ENCODE measurements around the gene VAV3. TPM values are rescaled to one million over a fixed set of nuclear protein-coding genes. Genes with fewer than 3 reads are reported as not detected.

Gene VAV3
- total RNA-seq, 1 donor from 2014 or later, result 2.6 TPM

GRCh38 chr1:107574044-107574443 lies 390.9 kb downstream of the VAV3 start:
- no peak overlapping the region for H3K4me3 Mint-ChIP-seq (ENCODE audit: unreplicated experiment)
- no peaks in the 10 kb centered on the region for H4K20me1 ChIP-seq (ENCODE audit: insufficient read depth, low read length)
- no peak for TF ChIP-seq EZH2 (IDR thresholded peaks at IDR 0.05; ENCODE audit: insufficient read depth, low read length)
- no peak for TF ChIP-seq CTCF (IDR thresholded peaks at IDR 0.05; ENCODE audit: insufficient read depth, low read depth, low read length)
- no peaks in the 10 kb centered on the region for H3K36me3 ChIP-seq (ENCODE audit: insufficient read depth, low read length)
- no peak overlapping the region for H3K27ac ChIP-seq (ENCODE audit: low read depth, low read length)
- no peaks in the 10 kb centered on the region for H3K27me3 Mint-ChIP-seq (ENCODE audit: low read depth, unreplicated experiment)
- H3K79me2 ChIP-seq (ENCODE audit: insufficient read depth, low read length), result no peaks in the 10 kb centered on the region
- no peaks in the 10 kb centered on the region for H3K36me3 Mint-ChIP-seq (ENCODE audit: low read depth, unreplicated experiment)
- DNase-seq (ENCODE audit: low read depth), result no peak
- no peak for FAIRE-seq
- no peak overlapping the region for H3K9ac ChIP-seq (ENCODE audit: low read length)
- H3K4me2 ChIP-seq (ENCODE audit: low read length), result no peak overlapping the region
- no peak overlapping the region for H2AFZ ChIP-seq (ENCODE audit: low read depth, low read length)
- peaks cover 3% of the 10 kb centered on the region for H3K4me1 ChIP-seq (ENCODE audit: insufficient read depth, low read length)
- H3K27ac Mint-ChIP-seq (ENCODE audit: unreplicated experiment), result no peak overlapping the region
- no peaks in the 10 kb centered on the region for H3K27me3 ChIP-seq (ENCODE audit: insufficient read depth, low read length)
- H3K4me1 Mint-ChIP-seq (ENCODE audit: low read depth, unreplicated experiment), result peaks cover 13% of the 10 kb centered on the region
- no peak overlapping the region for H3K4me3 ChIP-seq (ENCODE audit: insufficient read depth, low read depth, low read length)
- H3K9me3 Mint-ChIP-seq (ENCODE audit: unreplicated experiment), result no peaks in the 10 kb centered on the region
- no peaks in the 10 kb centered on the region for H3K9me3 ChIP-seq (ENCODE audit: insufficient read depth, low read depth, low read length)

GRCh38 chr1:107572674-107573211 lies 392.2 kb downstream of the VAV3 start:
- no peaks in the 10 kb centered on the region for H3K36me3 ChIP-seq (ENCODE audit: insufficient read depth, low read length)
- H3K27ac ChIP-seq (ENCODE audit: low read depth, low read length), result no peak overlapping the region
- H3K79me2 ChIP-seq (ENCODE audit: insufficient read depth, low read length), result no peaks in the 10 kb centered on the region
- H3K4me3 ChIP-seq (ENCODE audit: insufficient read depth, low read depth, low read length), result peak overlapping the region; percentile 3
- H3K36me3 Mint-ChIP-seq (ENCODE audit: low read depth, unreplicated experiment), result no peaks in the 10 kb centered on the region
- no peaks in the 10 kb centered on the region for H3K9me3 ChIP-seq (ENCODE audit: insufficient read depth, low read depth, low read length)
- H3K4me3 Mint-ChIP-seq (ENCODE audit: unreplicated experiment), result no peak overlapping the region
- TF ChIP-seq EZH2 (IDR thresholded peaks at IDR 0.05; ENCODE audit: insufficient read depth, low read length), result no peak
- H3K9ac ChIP-seq (ENCODE audit: low read length), result no peak overlapping the region
- no peak overlapping the region for H2AFZ ChIP-seq (ENCODE audit: low read depth, low read length)
- H3K27me3 ChIP-seq (ENCODE audit: insufficient read depth, low read length), result no peaks in the 10 kb centered on the region
- peaks cover 3% of the 10 kb centered on the region for H3K4me1 ChIP-seq (ENCODE audit: insufficient read depth, low read length)
- peaks cover 2% of the 10 kb centered on the region for H3K27me3 Mint-ChIP-seq (ENCODE audit: low read depth, unreplicated experiment)
- no peaks in the 10 kb centered on the region for H4K20me1 ChIP-seq (ENCODE audit: insufficient read depth, low read length)
- peak; percentile 13 for FAIRE-seq
- H3K4me2 ChIP-seq (ENCODE audit: low read length), result peak overlapping the region; percentile 63
- peak overlapping the region; percentile 5 for H3K27ac Mint-ChIP-seq (ENCODE audit: unreplicated experiment)
- H3K9me3 Mint-ChIP-seq (ENCODE audit: unreplicated experiment), result no peaks in the 10 kb centered on the region
- peaks cover 13% of the 10 kb centered on the region for H3K4me1 Mint-ChIP-seq (ENCODE audit: low read depth, unreplicated experiment)
- peak; percentile 87 for DNase-seq (ENCODE audit: low read depth)

- H3K27ac Mint-ChIP-seq (ENCODE audit: unreplicated experiment), result no peak overlapping the region
- Histone ChIP-seq H3K4me1 (ENCODE audit: insufficient read depth, low read length) (peaks cover 3% of the 10 kb centered on the region), H3K27ac (ENCODE audit: low read depth, low read length) (no peak overlapping the region), H3K36me3 (ENCODE audit: insufficient read depth, low read length) (no peaks in the 10 kb centered on the region), H3K9ac (ENCODE audit: low read length) (no peak overlapping the region), H3K27me3 (ENCODE audit: insufficient read depth, low read length) (no peaks in the 10 kb centered on the region), H3K4me3 (ENCODE audit: insufficient read depth, low read depth, low read length) (no peak overlapping the region), H4K20me1 (ENCODE audit: insufficient read depth, low read length) (no peaks in the 10 kb centered on the region), H3K79me2 (ENCODE audit: insufficient read depth, low read length) (no peaks in the 10 kb centered on the region), H3K4me2 (ENCODE audit: low read length) (no peak overlapping the region), H3K9me3 (ENCODE audit: insufficient read depth, low read depth, low read length) (no peaks in the 10 kb centered on the region), H2AFZ (ENCODE audit: low read depth, low read length) (no peak overlapping the region)
- FAIRE-seq (no peak), DNase-seq (ENCODE audit: low read depth) (no peak)
- no peaks in the 10 kb centered on the region for H3K9me3 Mint-ChIP-seq (ENCODE audit: unreplicated experiment)
- peaks cover 13% of the 10 kb centered on the region for H3K4me1 Mint-ChIP-seq (ENCODE audit: low read depth, unreplicated experiment)
- H3K4me3 Mint-ChIP-seq (ENCODE audit: unreplicated experiment), result no peak overlapping the region
- H3K36me3 Mint-ChIP-seq (ENCODE audit: low read depth, unreplicated experiment), result no peaks in the 10 kb centered on the region
- TF ChIP-seq EZH2 (IDR thresholded peaks at IDR 0.05; ENCODE audit: insufficient read depth, low read length), result no peak
- no peak for TF ChIP-seq CTCF (IDR thresholded peaks at IDR 0.05; ENCODE audit: insufficient read depth, low read depth, low read length)
- H3K27me3 Mint-ChIP-seq (ENCODE audit: low read depth, unreplicated experiment), result peaks cover 2% of the 10 kb centered on the region
Measured at GRCh38 chr1:107570768-107571167, 394.2 kb downstream of the VAV3 start.

Data from astrocyte (in vitro differentiated cells and primary cell).